H1 (cell line): ENCODE data around the gene ENTPD2.

Source experiments
- ASH2L ChIP-seq: fragments of 200-600, 300-600 bp; sonication (generic); IDR thresholded peaks from one replicate; pipeline ENCODE4 v1.7.1; 2017; ENCODE audit warnings: low read length
- BCL11A ChIP-seq, 2 experiments: IDR thresholded peaks; one replicate each; pipeline ENCODE4 v1.6.1; 2011; ENCODE audit warnings: low read depth in 2 of 2, low read length in 2 of 2, mild to moderate bottlenecking in 2 of 2
- CTCF ChIP-seq, 3 experiments: IDR thresholded peaks; 1 replicate in 2 of 3; 2 replicates in 1 of 3; pipeline versions ENCODE4 v1.5.1 to v1.6.1; 2011; ENCODE audit warnings: low read length in 3 of 3, mild to moderate bottlenecking in 3 of 3, inconsistent platforms in 2 of 3, low read depth in 1 of 3, moderate library complexity in 1 of 3; ENCODE audit not compliant: insufficient read depth in 1 of 3; ENCODE audit errors: control extremely low read depth in 1 of 3
- USF2 ChIP-seq: IDR thresholded peaks from 2 replicates; pipeline ENCODE4 v1.6.1; 2011; ENCODE audit warnings: low read length, improper control_type of control experiment

GRCh38 chr9:137070906-137071275 lies 17.0 kb upstream of the ENTPD2 start:
- peak in 1 of 3 experiments; percentile 10; a peak in 1 of 4 replicates for TF ChIP-seq CTCF (IDR thresholded peaks at IDR 0.05; ENCODE audit: control extremely low read depth in 1 of 3, insufficient read depth in 1 of 3, low read depth in 1 of 3, low read length in 3 of 3)
- no peak for TF ChIP-seq ASH2L
- no peak for TF ChIP-seq BCL11A (IDR thresholded peaks at IDR 0.05; ENCODE audit: low read depth in 2 of 2, low read length in 2 of 2)
- TF ChIP-seq USF2: no peak
